GM18502 (cell line): Measurements from ENCODE around the gene WNK2.
"Not testable (repeated sequence)": the region's sequence is repeated elsewhere in the genome, so short reads cannot be mapped to it uniquely, and the experiment has no call there.

Experiments used
- ATAC-seq: cut with Tn5 transposase; IDR thresholded peaks from one replicate; pipeline ENCODE4 v1.9.1; 2021; ENCODE audit warnings: mild to moderate bottlenecking; ENCODE audit not compliant: unreplicated experiment, poor library complexity

WNK2 gene

GRCh38 chr9:93248386-93249040 lies 64.6 kb downstream of the WNK2 start:
- no peak for ATAC-seq

- ATAC-seq: no peak
Measured at GRCh38 chr9:93250185-93250584, 66.2 kb downstream of the WNK2 start.

- ATAC-seq: not testable (repeated sequence)
Measured at GRCh38 chr9:93251309-93251708, 67.4 kb downstream of the WNK2 start.

GRCh38 chr9:93252116-93252780 lies 68.3 kb downstream of the WNK2 start:
- no peak for ATAC-seq

- no peak for ATAC-seq
Measured at GRCh38 chr9:93252781-93253530, 69.0 kb downstream of the WNK2 start.

- no peak for ATAC-seq
Measured at GRCh38 chr9:93253633-93254032, 69.7 kb downstream of the WNK2 start.

- ATAC-seq: no peak
Measured at GRCh38 chr9:93254061-93254481, 70.1 kb downstream of the WNK2 start.

- no peak for ATAC-seq
Measured at GRCh38 chr9:93254806-93255493, 71.0 kb downstream of the WNK2 start.

- ATAC-seq: no peak
Measured at GRCh38 chr9:93255494-93255867, 71.5 kb downstream of the WNK2 start.

GRCh38 chr9:93255994-93256877 lies 72.3 kb downstream of the WNK2 start:
- no peak for ATAC-seq

- ATAC-seq: no peak
Measured at GRCh38 chr9:93256878-93257807, 73.2 kb downstream of the WNK2 start.

- ATAC-seq: no peak
Measured at GRCh38 chr9:93257808-93258331, 73.9 kb downstream of the WNK2 start.

- no peak for ATAC-seq
Measured at GRCh38 chr9:93258419-93258817, 74.5 kb downstream of the WNK2 start.

GRCh38 chr9:93258818-93259489 lies 75.0 kb downstream of the WNK2 start:
- no peak for ATAC-seq

- no peak for ATAC-seq
Measured at GRCh38 chr9:93259490-93260262, 75.7 kb downstream of the WNK2 start.

- ATAC-seq: no peak
Measured at GRCh38 chr9:93260263-93261066, 76.5 kb downstream of the WNK2 start.

GRCh38 chr9:93261281-93261680 lies 77.3 kb downstream of the WNK2 start:
- ATAC-seq: no peak
